Cardiac muscle cell (in vitro differentiated cells and primary cell): ENCODE data around the gene PRDX5. TPM values are rescaled to one million over a fixed set of nuclear protein-coding genes. Genes with fewer than 3 reads are reported as not detected.

Experiments used
- DNase-seq, 2 donors: peaks; one replicate each; pipeline versions ENCODE4 v3.0.0 to v3.0.0-alpha.2; 2010 to 2017; ENCODE audit warnings: low read depth in 1 of 2, low spot score in 1 of 2
- H3K27ac ChIP-seq: fragments of 200-600 bp; sonication (generic); 2 replicates; pipeline ENCODE4 v1.5.1; 2016
- H3K27me3 ChIP-seq: fragments of 200-600 bp; sonication (generic); 2 replicates; pipeline ENCODE4 v1.6.0; 2016; ENCODE audit warnings: control low read depth
- H3K36me3 ChIP-seq: fragments of 200-600 bp; sonication (generic); 2 replicates; pipeline ENCODE4 v1.5.1; 2016; ENCODE audit warnings: control low read depth
- H3K4me1 ChIP-seq: fragments of 200-600 bp; sonication (generic); 2 replicates; pipeline ENCODE4 v1.8.1; 2017; ENCODE audit warnings: low read depth, mild to moderate bottlenecking, mixed run types
- H3K4me3 ChIP-seq: fragments of 200-600 bp; sonication (generic); 2 replicates; pipeline ENCODE4 v1.5.1; 2016; ENCODE audit warnings: mild to moderate bottlenecking
- H3K9me3 ChIP-seq: fragments of 200-600 bp; sonication (generic); 2 replicates; pipeline ENCODE4 v1.5.1; 2017; ENCODE audit warnings: low read depth, mild to moderate bottlenecking, control low read depth
- CTCF ChIP-seq: IDR thresholded peaks from 2 replicates; pipeline ENCODE4 v1.5.1; 2012; ENCODE audit warnings: low read depth, mild to moderate bottlenecking, low read length
- polyA plus RNA-seq: library from polyadenylated mRNA; unstranded; fragments of >200 nt; fragmentation: Nextera tagmentation; extraction: Ambion mirVana; gene quantifications from 2 replicates; pipeline ENCODE4 v1.2.1, GENCODE V29; 2016
- total RNA-seq: library from RNA; depleted of rRNA; stranded (reverse); fragments of >200 nt; gene quantifications from 2 replicates; pipeline ENCODE4 v1.2.3, GENCODE V29; 2016

The PRDX5 gene
- total and polyA plus RNA-seq, 2 experiments from 2014 or later, result 500 to 784 TPM

GRCh38 chr11:64352099-64352994 lies 34.4 kb downstream of the PRDX5 start:
- Histone ChIP-seq H3K4me1 (peaks cover 13% of the 10 kb centered on the region), H3K36me3 (no peaks in the 10 kb centered on the region), H3K9me3 (no peaks in the 10 kb centered on the region), H3K4me3 (no peak overlapping the region), H3K27ac (no peak overlapping the region), H3K27me3 (no peaks in the 10 kb centered on the region)
- DNase-seq, result no peak
- TF ChIP-seq CTCF, result no peak

- Histone ChIP-seq H3K27ac (no peak overlapping the region), H3K4me3 (no peak overlapping the region), H3K27me3 (no peaks in the 10 kb centered on the region), H3K4me1 (peaks cover 19% of the 10 kb centered on the region), H3K36me3 (no peaks in the 10 kb centered on the region), H3K9me3 (no peaks in the 10 kb centered on the region)
- DNase-seq, result no peak
- no peak for TF ChIP-seq CTCF
Measured at GRCh38 chr11:64352995-64353714, 35.2 kb downstream of the PRDX5 start.

- H3K27ac ChIP-seq, result no peak overlapping the region
- H3K4me1 ChIP-seq, result peaks cover 22% of the 10 kb centered on the region
- no peaks in the 10 kb centered on the region for H3K36me3 ChIP-seq
- no peak for TF ChIP-seq CTCF
- no peaks in the 10 kb centered on the region for H3K9me3 ChIP-seq
- H3K27me3 ChIP-seq, result no peaks in the 10 kb centered on the region
- no peak for DNase-seq
- no peak overlapping the region for H3K4me3 ChIP-seq
Measured at GRCh38 chr11:64353715-64354506, 36.0 kb downstream of the PRDX5 start.

GRCh38 chr11:64355078-64355940 lies 37.4 kb downstream of the PRDX5 start:
- peak; percentile 89 for TF ChIP-seq CTCF
- Histone ChIP-seq H3K9me3 (no peaks in the 10 kb centered on the region), H3K27ac (peak overlapping the region; percentile 18), H3K4me1 (peaks cover 22% of the 10 kb centered on the region), H3K36me3 (no peaks in the 10 kb centered on the region), H3K4me3 (no peak overlapping the region), H3K27me3 (no peaks in the 10 kb centered on the region)
- peak; percentile 83 to 84 for DNase-seq
